ENCODE data around the gene SERTAD3.
A peak's percentile ranks its signal among the peaks of the same experiment; 100 is the strongest.

Gene SERTAD3

DNA sequence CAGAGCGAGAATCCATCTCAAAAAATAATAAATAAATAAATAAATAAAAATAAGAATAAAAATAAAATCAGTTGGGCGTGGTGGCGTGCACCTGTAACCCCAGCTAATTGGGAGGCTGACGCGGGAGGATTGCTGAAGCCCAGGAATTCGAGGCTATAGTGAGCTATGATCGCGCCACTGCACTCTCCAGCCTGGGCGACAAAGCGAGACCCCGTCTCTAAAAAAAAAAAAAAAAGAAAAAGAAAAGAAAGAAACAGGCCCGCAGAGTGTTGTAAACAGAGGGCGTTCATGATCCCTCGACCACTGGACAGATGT is 23.7 kb downstream of the SERTAD3 start:
- H3K4me3 ChIP-seq (ENCODE audit: low read depth, low read length) = peak overlapping the region; percentile 57
- TF ChIP-seq, protein P1, sequence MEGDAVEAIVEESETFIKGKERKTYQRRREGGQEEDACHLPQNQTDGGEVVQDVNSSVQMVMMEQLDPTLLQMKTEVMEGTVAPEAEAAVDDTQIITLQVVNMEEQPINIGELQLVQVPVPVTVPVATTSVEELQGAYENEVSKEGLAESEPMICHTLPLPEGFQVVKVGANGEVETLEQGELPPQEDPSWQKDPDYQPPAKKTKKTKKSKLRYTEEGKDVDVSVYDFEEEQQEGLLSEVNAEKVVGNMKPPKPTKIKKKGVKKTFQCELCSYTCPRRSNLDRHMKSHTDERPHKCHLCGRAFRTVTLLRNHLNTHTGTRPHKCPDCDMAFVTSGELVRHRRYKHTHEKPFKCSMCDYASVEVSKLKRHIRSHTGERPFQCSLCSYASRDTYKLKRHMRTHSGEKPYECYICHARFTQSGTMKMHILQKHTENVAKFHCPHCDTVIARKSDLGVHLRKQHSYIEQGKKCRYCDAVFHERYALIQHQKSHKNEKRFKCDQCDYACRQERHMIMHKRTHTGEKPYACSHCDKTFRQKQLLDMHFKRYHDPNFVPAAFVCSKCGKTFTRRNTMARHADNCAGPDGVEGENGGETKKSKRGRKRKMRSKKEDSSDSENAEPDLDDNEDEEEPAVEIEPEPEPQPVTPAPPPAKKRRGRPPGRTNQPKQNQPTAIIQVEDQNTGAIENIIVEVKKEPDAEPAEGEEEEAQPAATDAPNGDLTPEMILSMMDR (IDR thresholded peaks at IDR 0.05; ENCODE audit: low read depth, low read length) = no peak
- in situ Hi-C loops (cut with HindIII; ENCODE audit: low sequenced_read_pairs) = no loop called here
- no peak for DNase-seq (ENCODE audit: low read depth, low spot score)

DNA sequence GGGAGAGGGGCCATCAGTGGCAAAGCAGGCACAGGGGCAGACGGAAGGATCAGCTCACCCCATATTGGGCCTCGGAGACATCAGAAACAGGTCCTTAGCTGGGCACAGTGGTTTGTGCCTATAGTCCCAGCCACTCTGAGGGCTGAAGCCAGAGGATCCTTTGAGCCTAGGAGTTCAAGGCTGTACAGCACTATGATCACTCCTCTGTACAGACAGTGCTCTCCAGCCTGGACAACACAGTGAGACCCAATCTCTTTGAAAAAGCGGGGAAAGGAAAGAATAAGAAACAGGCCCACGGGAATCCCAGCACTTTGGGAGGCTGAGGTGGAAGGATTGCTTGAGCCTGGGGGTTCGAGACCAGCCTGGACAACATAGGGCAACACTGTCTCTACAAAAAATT is 24.4 kb downstream of the SERTAD3 start:
- TF ChIP-seq, protein P1 (IDR thresholded peaks at IDR 0.05; ENCODE audit: low read depth, low read length) = no peak
- in situ Hi-C loops (cut with HindIII; ENCODE audit: low sequenced_read_pairs) = no loop called here

DNA sequence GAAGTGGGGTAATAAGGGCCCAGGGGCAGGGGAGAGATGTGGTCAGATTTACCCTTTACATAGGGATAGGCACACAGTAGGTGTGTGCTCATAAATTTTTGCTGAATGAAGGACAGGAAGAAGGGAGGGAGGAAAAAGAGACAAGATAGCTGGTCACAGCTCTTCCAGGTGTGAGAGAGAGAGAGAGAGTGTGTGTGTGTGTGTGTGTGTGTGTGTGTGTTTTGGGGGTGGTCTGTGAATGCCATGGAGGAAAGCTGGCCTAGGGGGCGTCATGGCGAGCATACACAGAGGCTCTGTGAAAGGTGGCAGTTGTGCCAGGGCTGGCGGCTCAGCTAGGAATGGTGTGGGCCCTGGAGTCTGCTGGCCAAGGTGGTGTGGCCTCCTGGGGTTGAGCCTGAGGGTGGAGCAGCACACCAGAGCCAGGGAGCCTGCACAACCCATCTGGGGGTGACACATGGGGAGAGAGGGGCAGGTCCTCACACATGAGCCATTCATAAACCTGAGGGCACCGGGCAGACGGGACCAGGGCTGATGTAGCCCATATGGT is 25.0 kb downstream of the SERTAD3 start:
- in situ Hi-C loops (cut with HindIII; ENCODE audit: low sequenced_read_pairs) = no loop called here
- no peak for DNase-seq (ENCODE audit: low read depth, low spot score)
- TF ChIP-seq, protein P1 (IDR thresholded peaks at IDR 0.05; ENCODE audit: low read depth, low read length) = no peak
- H3K4me3 ChIP-seq (ENCODE audit: low read depth, low read length) = no peak overlapping the region

More for the DNA sequence above, 24.4 kb downstream of the SERTAD3 start:
- H3K4me3 ChIP-seq (ENCODE audit: low read depth, low read length) = no peak overlapping the region
- DNase-seq (ENCODE audit: low read depth, low spot score) = no peak

DNA sequence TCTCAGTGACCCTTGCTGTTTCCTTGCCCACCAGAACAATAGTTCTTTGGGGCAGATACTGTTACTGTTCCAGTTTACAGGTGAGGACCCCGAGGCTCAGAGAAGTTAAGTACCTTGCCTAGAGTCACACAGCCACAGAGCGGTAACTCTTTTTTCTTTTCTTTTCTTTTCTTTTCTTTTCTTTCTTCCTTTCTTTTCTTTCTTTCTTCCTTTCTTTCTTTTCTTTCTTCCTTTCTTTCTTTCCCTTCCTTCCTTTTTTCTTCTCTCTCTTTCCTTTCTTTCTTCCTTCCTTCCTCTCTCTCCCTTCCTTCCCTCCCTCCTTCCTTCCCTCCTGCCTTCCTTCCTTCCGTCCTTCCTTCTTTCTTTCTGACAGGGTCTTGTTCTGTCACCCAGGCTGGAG is 26.1 kb downstream of the SERTAD3 start:
- in situ Hi-C loops (cut with HindIII; ENCODE audit: low sequenced_read_pairs) = no loop called here

DNA sequence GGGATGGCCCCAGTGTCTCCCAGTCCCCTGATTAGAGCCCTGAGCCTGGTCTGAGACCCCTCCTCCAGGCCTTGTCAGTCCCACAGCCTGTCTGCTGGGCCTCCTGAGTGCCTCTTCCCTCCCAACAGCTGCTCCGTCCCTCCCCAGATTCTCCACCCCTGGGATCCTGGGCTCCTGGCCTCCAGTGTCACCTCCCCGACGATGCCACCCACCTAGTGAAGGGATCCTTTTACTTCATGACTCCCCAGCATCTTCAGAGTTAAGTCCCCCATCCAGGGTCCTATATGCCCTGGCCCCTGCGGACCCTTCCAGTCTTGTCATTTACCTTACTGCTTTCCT is 26.5 kb downstream of the SERTAD3 start:
- DNase-seq (ENCODE audit: low read depth, low spot score) = no peak
- H3K4me3 ChIP-seq (ENCODE audit: low read depth, low read length) = no peak overlapping the region
- in situ Hi-C loops (cut with HindIII; ENCODE audit: low sequenced_read_pairs) = no loop called here
- TF ChIP-seq, protein P1 (IDR thresholded peaks at IDR 0.05; ENCODE audit: low read depth, low read length) = no peak

More for the DNA sequence above, 26.1 kb downstream of the SERTAD3 start:
- H3K4me3 ChIP-seq (ENCODE audit: low read depth, low read length) = no peak overlapping the region
- TF ChIP-seq, protein P1 (IDR thresholded peaks at IDR 0.05; ENCODE audit: low read depth, low read length) = no peak
- no peak for DNase-seq (ENCODE audit: low read depth, low spot score)

DNA sequence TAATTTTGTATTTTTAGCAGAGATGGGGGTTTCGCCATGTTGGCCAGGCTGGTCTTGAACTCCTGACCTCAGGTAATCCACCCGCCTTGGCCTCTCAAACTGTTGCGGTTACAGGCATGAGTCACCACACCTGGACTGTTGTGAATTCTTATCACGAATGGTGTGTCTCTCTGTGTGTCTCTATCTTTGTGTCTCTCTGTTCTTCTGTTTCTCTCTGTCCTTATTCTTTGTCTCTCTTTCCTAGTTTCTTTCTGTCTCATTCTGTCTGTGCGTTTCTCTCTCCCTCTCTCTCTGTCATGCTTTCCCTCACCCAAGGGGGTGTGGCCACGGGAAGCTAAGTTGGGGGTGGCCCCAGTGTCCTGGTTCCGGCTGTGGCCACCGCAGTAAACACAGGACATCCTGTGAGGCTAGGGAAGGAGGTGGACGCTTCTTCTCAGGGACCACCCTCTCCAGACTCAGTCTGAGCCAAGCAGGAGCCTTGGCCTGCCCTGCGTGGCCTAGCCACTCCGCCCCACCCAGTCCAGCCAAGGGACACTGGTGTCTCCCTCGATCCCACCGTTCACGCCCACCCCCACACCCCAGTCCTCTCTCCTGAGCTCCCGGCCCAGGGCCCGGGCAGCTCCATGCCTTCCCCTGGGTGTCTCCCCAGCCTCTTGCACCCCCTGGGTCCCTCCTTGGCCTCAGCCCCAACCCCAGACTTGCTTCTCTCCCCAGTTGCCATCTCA is 27.1 kb downstream of the SERTAD3 start:
- no peak overlapping the region for H3K4me3 ChIP-seq (ENCODE audit: low read depth, low read length)
- no peak for DNase-seq (ENCODE audit: low read depth, low spot score)
- in situ Hi-C loops (cut with HindIII; ENCODE audit: low sequenced_read_pairs) = no loop called here
- TF ChIP-seq, protein P1 (IDR thresholded peaks at IDR 0.05; ENCODE audit: low read depth, low read length) = no peak

Data from astrocyte of the spinal cord (primary cell).